HG02970 (cell line): ENCODE measurements around the gene HINFP.
A peak's percentile ranks its signal among the peaks of the same experiment; 100 is the strongest.
"Not testable (repeated sequence)": the region's sequence is repeated elsewhere in the genome, so short reads cannot be mapped to it uniquely, and the experiment has no call there.

Source experiments
- ATAC-seq: cut with Tn5 transposase; IDR thresholded peaks from one replicate; pipeline ENCODE4 v1.9.1; 2021; ENCODE audit warnings: mild to moderate bottlenecking, moderate library complexity, moderate number of reproducible peaks; ENCODE audit not compliant: unreplicated experiment, low FRiP score

Gene HINFP

GRCh38 chr11:119099711-119100110, 21.7 kb upstream of the HINFP start:
- ATAC-seq: no peak

- ATAC-seq: no peak
Observed at GRCh38 chr11:119100246-119100970, 21.0 kb upstream of the HINFP start.

DNA sequence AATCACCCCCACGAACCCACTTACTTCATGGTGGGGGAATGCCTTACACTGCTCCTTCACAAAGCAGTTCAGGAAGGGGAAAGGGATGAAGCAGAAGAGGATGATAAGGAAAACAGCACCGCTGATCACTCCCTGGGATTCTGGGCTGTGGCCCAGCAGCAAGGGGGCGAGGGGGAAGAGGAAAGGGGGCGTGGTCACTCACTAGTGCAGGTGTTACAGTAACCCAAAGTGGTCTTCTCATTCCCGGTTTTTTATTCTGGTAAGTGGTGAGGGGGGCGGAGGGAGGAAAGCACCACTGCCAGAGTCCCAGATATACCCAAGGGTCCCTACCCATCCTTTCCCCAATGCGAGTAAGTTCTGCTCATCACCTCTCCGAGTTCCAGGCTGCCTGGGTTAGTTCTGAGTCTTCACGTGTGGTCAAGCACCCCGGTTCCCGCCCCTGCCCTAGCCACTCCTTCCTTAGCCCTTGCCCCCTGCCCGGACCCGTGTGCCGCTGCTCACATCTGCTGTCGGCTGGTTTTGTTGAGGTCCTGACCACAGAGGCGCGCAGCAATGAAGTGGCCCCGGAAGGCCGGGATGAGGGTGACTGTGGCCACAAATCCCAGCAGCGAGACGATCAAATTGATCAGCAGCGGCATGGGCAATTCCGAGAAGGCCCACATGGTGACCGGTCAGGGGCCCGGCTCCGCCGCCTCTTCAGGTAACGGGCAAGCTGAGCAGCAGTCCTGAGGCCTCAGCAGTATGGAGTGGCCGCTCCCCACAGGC, 20.2 kb upstream of the HINFP start:
- no peak for ATAC-seq

GRCh38 chr11:119101759-119102423, 19.5 kb upstream of the HINFP start, which contains the start of gene DPAGT1:
TSS of gene DPAGT1 (minus strand) at chr11:119101853. CDS start at chr11:119101655, 198 bp downstream.
- ATAC-seq: peak; percentile 71

DNA sequence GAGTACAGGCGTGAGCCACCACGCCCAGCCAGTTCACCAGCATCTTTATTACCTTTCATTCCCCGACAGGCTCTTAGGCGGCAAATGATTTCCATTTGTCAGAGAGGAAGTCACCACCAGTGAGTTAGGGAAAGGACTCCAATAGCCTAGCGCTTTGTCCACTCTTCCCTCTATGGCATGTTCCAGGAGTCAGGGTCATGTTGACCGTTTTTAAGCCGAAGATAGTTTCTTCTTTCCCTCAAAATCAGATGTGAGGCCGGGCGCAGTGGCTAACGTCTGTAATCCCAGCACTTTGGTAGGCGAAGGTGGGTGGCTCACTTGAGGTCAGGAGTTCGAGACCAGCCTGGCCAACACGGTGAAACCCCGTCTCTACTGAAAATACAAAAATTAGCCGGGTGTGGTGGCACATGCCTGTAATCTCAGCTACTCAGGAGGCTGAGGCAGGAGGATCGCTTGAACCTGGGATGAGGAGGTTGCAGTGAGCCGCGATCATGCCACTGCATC, 18.2 kb upstream of the HINFP start:
- ATAC-seq: not testable (repeated sequence)

DNA sequence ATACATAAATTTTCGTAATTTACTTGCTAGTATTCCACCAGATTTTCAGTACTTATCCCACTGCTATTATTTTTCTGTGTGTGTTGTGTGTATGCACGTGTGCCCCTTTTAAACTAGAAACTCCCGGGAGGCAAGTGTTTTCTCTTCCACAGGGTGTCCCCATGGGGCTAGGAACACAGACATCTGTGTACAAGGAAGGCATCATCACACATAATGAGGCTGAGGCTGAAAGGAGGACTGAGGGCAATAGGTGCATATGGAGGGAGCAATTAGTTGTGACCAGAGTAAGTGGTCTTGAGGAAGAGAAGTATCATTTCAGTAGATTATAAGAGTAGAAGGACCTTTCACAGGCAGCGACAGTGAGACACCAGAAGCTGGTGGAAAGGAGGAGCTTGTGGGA, 17.6 kb upstream of the HINFP start:
- no peak for ATAC-seq

DNA sequence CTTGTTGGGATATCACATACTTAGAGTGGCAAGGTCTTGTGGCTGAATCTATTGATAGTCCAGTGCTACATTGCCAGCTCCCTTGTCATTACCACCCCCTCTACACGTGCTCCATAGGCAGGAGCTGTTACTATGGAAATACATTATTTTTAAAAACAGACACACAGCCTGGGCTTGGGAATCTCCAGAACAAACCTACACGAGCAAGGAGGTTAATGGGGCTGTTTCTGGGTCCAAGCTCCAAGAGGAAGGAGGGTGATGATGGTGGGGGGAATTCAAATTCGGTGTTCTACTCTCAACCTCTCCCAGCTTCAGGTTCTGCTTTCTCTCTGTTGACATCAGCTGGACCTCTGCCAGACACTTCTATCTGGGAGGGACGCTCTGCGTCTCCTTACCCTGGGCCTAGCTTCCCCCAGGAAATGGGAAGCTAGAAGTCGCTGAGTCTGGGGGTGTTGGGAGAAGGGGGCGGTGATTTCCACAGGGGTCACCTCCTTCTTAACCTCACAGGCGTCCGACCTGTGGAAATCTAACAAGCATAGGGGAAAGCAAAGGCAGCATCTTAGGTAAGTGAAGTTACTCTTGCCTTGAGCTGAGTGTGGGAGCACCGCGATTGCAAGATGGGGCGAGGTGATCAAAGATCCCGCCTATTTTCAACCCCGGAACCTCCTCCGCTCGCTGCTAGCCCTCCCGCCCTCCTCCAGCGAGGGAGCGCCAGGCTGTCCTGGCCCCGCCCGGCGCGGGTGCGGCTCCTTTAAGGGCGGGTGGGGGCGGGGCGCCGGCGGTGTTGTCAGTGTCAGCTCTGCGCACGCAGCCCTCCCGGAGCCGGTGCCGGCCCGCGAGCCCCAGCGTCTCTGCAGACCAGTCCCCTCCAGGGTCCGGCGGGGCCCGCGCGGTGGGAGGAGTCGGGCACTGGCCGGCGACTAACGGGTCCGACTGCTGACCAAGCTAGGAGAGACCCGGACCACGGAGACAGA, 14.5 kb upstream of the HINFP start, which contains the start of gene C2CD2L:
TSS of gene C2CD2L (plus strand) at position 781 of the 974 bp plus-strand sequence. CDS start 398 bp downstream, outside the sequence.
- peak; percentile 57 for ATAC-seq

DNA sequence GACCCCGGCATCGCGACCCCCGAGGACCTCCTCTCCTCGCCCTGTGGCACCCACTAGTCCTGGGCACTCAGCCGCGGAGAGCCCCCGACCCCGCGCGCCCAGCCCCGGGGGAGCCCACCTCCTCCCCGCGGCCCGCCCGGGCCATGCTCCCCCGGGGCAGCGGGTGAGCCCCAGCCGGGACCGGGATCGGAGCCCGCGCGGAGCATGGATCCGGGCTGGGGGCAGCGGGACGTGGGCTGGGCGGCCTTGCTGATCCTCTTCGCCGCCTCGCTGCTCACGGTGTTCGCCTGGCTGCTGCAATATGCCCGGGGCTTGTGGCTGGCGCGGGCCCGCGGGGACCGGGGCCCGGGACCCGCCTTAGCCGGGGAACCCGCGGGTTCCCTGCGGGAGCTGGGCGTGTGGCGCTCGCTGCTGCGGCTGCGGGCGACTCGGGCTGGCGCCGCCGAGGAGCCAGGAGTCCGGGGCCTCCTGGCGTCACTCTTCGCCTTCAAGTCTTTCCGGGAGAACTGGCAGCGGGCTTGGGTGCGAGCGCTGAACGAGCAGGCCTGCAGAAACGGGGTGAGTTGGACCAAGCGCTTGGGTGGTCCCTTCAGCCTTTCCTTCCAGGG, 13.7 kb upstream of the HINFP start:
- peak; percentile 25 for ATAC-seq

- no peak for ATAC-seq
Observed at GRCh38 chr11:119108146-119108856, 13.1 kb upstream of the HINFP start.

GRCh38 chr11:119108857-119109221, 12.5 kb upstream of the HINFP start:
- ATAC-seq: no peak

DNA sequence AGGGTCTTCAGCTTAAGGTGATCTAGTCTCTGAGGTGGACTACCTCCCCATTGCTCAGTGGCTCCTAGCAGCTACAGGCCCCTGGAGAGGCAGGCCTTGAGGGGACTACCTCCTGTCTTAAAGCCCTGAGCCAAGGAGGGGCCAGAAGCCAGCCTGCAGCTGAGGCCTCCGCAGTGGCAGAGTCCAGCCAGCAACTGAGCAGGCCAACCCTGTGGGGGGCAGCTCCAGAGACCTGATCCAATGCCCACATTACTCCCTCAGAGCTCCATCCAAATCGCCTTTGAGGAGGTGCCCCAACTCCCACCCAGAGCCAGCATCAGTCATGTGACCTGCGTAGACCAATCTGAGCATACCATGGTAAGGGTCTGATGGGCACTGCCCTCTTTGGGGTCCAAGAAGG, 11.5 kb upstream of the HINFP start:
- ATAC-seq: no peak

DNA sequence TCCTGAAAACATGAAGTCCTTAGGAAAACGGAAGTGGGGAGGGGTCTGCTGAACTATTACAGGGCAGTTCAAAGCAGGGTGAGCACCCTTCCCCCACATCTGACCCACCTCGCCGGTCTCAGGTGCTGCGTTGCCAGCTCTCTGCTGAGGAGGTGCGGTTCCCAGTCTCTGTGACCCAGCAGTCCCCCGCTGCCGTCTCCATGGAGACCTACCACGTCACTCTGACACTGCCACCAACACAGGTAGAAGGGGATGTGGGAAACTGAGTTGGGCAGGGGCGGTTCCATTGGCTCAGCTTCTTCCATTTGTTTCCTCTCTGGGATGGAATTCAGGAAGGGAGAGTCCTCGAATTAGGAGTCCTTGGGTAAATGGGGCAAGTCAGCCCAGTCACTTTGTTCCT, 10.9 kb upstream of the HINFP start:
- ATAC-seq: no peak

- no peak for ATAC-seq
Observed at GRCh38 chr11:119111361-119111925, 9.9 kb upstream of the HINFP start.

DNA sequence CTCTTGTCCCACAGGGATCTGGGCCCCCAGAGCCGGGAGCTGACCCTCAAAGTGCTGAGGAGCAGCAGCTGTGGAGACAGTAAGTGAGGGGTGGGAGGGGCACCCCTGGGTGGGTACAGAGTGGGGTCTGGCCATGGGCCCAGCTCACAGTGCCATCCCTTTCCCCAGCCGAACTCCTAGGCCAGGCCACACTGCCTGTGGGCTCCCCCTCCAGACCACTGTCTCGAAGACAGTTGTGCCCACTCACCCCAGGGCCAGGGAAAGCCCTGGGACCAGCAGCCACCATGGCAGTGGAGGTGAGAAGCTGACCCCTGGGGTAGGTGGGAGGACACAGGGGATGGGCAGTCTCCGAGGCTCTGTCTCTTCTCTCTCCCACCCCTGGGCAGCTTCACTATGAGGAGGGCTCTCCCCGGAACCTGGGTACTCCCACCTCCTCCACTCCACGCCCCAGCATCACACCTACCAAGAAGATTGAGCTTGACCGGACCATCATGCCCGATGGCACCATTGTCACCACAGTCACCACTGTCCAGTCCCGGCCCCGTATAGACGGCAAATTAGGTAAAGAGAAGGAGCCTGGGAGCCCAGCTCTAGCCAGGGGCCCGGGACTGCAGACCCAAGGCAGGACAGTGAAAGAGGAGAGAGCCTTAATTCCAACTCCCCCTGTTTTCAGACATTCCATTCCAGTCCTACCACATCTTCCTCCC, 8.9 kb upstream of the HINFP start:
- no peak for ATAC-seq

- no peak for ATAC-seq
Observed at GRCh38 chr11:119113716-119114115, 7.7 kb upstream of the HINFP start.

GRCh38 chr11:119114351-119114750, 7.0 kb upstream of the HINFP start:
- ATAC-seq: no peak

DNA sequence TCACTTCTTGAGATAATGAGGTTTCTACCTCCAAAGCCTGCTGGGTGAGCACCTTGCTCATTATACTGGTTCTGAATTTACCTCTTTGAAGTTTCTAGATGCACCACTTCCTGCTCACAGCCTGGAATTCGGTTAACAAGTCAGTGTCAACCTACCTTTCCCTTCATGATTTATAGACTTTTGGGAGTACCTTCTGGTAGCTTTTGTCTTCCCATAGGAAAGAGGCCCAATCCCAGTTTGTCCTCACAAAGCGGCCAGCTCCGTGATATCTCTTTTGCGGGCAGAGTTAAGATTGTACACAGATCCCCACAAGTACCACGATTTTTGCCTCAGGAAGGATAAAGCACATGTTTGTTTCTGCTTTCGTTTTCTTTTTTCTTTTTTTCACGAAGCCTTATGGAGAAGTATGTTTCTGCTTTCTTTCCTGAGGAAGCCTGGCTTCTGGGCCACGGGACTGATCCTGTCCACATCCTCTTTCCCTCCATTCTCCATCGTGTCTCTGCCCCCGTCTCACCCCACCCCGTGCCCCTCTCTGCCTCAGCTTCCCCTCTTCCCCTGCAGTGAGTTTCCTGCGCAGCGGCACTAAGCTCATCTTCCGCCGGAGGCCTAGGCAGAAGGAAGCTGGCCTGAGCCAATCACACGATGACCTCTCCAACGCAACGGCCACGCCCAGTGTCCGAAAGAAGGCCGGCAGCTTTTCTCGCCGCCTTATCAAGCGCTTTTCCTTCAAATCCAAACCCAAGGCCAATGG, 5.7 kb upstream of the HINFP start:
- ATAC-seq: no peak
